T-helper 2 cell (primary cell): ENCODE results near the gene MAP4K3.
A peak's percentile ranks its signal among the peaks of the same experiment; 100 is the strongest.
"Not testable (repeated sequence)": the region's sequence is repeated elsewhere in the genome, so short reads cannot be mapped to it uniquely, and the experiment has no call there.

Source experiments
- DNase-seq, 5 experiments: peaks; one replicate each; pipeline versions ENCODE4 v3.0.0 to v3.0.0-alpha.2; 2012 to 2022

The MAP4K3 gene

DNA sequence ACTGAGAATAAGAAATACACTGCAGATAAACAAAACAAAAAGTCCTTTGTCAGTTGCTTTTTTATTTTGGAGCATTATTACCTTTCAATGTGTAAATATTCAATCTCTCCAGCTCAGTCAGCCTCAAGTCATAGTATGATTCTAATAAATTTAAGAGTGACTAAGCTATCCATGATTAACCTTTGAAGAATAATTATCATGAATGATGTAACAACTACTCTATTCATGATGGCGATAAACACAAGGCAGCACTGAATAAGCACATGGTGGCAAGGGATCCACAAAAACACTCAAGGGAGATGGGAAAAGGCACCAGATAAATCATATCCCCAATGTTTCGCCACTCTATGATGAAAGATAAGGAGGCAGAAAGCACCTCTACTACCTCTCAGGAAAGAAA, 67.0 kb downstream of the MAP4K3 start:
- no peak for DNase-seq

GRCh38 chr2:39368846-39369245, 68.2 kb downstream of the MAP4K3 start:
- DNase-seq: peak in 1 of 5 experiments; percentile 64

DNA sequence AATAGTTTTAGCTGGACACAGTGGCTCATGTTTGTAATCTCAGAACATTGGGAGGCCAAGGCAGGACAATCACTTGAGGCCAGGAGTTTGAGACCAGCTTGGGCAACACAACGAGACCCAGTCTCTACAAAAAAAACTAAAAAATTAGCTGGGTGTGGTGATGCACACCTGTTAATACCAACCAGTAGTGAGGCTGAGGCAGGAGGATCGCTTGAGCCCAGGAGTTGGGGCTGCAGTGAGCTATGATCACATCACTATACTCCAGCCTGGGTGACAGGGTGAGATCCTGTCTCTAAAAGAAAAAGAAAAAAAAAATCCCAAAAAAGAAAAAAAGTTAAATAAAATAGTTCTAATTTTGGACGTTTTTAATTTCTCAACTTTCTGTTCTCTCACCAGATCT, 68.7 kb downstream of the MAP4K3 start:
- DNase-seq: no peak

DNA sequence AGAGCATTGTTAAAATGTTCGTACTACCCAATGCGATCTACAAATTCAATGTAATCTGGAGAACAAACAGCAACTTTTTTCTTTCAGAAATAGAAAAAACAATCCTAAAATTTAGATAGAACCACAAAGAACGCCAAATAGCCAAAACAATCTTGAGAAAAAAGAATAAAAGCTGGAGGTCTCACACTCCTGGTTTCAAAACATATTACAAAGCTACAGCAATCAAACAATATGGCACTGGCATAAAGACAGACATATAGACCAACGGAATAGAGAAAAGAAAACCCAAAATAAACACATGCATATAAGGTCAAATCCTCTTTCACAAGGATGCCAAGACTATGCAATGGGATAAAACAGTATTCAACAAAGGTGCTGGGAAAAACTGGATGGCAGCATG, 74.5 kb downstream of the MAP4K3 start:
- no peak for DNase-seq

DNA sequence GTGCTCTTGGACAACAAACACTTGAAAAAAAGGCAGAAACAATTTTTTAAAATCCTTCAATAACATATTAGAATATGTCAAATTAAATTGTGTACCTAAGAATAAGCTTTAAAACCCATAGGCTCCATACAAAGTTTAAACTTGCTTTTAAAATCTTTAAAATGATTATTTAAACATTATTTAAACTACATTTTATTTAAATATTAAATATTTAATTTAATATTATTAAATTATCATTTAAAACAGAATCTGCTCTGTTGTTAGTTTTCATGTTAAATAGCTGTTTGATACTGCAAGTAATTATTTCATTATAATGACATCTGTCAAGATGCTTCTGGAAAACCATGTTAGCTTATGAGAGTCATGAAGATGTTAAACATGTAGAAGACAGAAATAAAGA, 75.6 kb downstream of the MAP4K3 start:
- no peak for DNase-seq

DNA sequence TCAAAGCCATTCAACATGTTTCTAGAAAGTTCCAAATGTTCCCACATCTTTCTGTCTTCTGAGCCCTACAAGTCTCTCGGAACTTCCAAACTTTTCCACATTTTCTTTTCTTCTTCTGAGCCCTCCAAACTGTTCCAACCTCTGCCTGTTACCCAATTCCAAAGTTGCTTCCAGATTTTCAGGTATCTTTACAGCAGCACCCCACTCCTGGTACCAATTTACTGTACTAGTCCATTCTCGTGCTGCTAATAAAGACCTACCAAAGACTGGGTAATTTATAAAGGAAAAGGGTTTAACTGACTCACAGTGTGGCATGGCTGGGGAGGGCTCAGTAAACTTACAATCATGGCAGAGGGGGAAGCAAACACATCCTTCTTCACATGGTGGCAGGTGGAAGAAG, 76.7 kb downstream of the MAP4K3 start:
- not testable (repeated sequence) for DNase-seq

- peak in 1 of 5 experiments; percentile 1 for DNase-seq
Measured at GRCh38 chr2:39359453-39360038, 77.5 kb downstream of the MAP4K3 start.

DNA sequence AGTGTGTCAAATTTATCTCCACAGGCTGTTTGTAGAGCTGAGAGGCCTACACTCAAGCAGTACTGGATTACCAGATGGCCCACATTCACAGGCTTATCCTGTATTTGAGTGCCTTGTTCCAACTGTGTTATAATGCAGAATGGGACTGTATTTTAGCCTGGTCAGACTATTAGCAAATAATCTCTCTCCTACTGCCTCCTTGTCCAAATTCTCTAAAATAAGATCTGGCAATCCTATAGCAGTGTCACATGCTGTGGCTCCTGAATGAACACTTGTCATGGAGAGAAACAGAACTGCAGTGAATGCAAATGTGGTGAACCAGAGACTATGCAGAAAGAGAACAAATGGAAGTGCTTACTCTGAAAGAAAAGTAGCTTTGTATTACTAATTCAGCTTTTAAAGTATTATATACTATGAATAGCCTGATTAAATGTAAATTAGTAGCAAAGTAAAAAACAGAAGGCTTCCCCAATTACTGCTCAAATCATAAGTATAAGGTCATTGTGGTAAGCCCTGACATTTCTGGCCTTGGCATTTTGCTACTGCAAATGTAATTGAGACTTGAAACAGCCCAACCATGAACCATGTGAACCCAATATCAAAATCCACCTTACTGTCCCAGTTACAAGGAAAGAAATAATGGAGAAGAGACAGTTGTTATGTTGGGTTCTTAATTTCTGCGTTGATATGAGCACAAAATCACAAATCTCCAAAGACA, 80.0 kb downstream of the MAP4K3 start:
- DNase-seq: no peak

DNA sequence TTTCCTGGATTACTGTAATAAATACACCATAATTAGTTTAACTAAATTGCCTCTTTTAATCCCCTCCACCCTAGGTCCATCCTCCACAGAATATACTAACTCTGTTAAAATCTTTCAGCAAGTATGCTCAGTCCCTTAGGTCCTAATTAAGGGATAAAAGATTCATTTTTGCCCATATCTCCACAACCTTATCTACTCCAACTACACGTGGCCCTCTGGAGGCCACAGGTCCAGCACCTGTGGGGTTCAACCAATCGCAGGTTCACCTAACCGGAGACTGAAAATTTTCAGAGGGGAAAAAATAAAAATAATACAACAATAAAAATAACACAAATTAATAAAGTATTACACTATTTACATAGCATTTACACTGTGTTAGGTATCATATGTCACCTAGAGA, 86.4 kb downstream of the MAP4K3 start:
- no peak for DNase-seq

DNA sequence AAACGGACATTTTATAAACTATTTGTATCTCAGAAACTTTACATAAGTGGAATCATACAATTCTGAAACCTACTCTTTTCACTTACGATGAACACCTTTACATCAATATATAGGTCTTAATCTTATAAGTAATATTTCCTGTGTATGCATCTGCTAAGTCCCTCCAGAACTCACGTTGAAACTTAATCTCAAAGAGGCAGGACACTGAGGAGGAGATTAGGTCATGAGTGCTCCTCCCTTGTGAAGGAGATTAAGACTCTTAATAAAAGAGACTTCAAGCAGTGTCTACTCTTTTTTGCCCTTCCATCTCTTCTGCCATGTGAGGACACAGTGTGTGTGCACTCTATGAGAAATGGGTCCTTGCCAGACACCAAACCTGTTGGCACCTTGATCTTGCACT, 98.6 kb downstream of the MAP4K3 start:
- DNase-seq: no peak

DNA sequence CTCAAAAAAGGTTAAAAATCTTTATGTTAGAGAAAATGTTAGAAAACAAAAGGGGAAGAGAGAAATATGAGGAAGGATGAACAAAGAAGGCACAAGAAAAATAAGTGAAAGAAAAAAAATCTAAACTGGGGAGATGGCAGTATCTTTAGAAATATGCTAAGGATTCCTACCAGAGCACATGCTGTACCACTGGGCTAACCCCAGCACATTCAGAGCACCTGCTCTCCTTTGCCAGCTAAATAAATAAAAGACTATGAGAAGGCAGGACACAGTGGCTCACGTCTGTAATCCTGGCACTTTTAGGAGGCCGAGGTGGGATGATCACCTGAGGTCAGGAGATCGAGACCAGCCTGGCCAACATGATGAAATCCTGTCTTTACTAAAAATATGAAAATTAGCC, 101.2 kb downstream of the MAP4K3 start:
- DNase-seq: no peak

- no peak for DNase-seq
Measured at GRCh38 chr2:39334978-39335377, 102.1 kb downstream of the MAP4K3 start.

DNA sequence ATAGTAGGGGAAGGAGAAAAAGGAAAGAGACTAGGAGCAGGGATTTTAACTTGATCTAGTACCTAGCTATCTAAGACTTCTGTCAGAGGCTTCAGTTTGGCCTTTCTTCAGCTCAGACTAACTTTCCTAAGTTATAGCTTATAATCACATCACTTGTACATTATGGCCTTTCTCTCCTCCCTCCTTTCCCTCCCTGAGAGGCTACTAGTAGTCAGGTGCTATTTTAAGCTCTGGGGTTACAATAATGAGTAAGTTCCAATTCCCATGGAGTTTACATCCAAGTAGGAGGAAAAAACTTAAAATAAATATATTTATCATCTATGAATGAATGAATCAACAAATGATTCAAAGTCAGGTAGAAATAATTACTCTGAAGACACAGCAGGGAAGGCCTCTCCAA, 102.6 kb downstream of the MAP4K3 start:
- DNase-seq: no peak

GRCh38 chr2:39326644-39327043, 110.4 kb downstream of the MAP4K3 start:
- no peak for DNase-seq

GRCh38 chr2:39325966-39326365, 111.1 kb downstream of the MAP4K3 start:
- DNase-seq: no peak

GRCh38 chr2:39321056-39322035, 115.7 kb downstream of the MAP4K3 start:
- not testable (repeated sequence) for DNase-seq

DNA sequence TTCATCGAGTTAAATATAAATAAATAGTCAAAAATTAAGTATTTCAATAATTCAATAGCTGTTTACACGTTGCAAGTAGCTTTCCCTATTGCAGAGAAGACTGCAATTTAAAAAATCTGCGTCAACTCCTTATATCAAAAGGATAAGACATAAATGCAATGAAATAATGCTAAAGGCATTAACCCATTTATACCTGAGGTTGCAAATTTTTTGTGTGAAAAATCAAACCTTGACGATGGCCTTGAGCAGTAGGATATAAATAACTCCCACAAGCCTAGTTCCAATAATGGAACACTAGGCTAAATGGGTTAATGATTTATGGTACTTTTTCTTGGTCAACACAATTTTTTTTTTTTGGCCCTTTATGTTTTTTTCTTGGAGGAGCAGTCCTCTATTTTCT, 116.9 kb downstream of the MAP4K3 start:
- DNase-seq: no peak

GRCh38 chr2:39313575-39313974, 123.5 kb downstream of the MAP4K3 start:
- DNase-seq: no peak

DNA sequence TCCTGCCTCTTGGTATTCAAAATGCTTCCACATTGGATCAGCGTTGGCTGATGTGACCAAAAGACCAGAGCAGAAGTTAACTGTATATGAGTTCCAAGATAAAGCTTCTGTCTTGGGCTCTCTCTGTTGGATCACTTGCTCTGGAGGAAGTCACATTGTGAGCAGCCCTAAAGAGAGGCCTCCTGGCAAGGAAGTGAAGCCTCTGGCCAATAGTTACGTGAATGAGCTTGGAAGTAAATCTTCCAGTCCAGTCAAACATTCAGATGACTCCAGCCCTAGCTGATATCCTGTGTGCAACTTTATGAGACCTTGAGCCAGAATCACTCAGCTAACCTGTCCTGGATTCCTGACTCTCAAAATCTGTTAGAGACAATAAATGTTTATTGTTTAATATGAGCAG, 125.6 kb downstream of the MAP4K3 start:
- DNase-seq: no peak

DNA sequence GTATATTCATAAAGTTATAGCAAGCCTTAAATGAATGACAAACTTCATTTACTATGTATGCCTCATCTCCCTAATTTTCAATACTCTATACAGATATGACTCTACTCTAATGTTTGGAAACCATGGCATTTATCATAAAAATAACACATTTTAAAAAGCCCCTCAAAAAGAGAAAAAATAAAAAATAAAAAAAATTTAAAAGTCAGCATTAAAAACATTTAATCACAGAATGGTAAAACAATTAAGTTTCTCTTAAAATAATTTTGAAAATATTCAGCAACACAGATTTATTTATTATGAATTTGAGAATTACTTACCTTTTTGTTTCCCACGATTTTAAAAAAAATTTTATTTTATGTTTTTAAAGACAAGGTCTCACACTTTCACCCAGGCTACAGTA, 128.3 kb downstream of the MAP4K3 start:
- no peak for DNase-seq

GRCh38 chr2:39306626-39307025, 130.5 kb downstream of the MAP4K3 start:
- no peak for DNase-seq

DNA sequence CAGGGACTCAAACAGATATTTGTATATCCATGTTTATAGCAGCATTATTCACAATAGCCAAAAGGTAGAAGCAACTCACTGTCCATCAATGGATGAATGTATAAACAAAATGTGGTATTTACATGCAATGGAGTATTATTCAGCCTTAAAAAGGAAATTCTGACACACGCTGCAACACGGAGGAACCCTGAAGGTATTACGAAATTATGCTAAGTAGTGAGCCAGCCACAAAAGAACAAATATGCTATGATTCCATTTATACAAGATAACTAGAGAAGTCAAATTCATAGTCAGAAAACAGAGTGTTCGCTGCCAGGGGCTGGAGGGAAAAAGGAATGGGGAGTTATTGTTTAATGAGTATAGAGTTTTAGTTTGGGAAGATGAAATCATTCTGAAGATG, 132.4 kb downstream of the MAP4K3 start:
- DNase-seq: no peak

GRCh38 chr2:39304200-39304599, 132.9 kb downstream of the MAP4K3 start:
- DNase-seq: no peak

DNA sequence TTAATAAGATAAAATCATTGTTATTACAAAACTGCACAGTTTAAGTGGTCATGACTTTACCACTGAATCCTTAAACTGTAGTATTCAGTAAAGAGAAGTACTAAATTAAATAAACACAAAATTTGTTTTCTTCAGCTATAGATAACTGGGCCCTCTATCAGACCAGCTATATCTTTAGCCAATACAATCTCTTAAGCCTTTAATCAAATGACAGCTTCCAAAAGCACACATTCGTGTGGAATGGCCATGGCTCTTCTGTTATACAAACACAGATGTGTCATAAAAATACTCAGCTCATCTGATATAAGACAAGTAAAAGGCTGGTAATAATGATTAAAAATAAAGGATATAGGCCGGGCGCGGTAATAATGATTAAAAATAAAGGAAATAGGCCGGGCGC, 135.7 kb downstream of the MAP4K3 start:
- no peak for DNase-seq
